GM10266 (cell line): ENCODE data around the gene ERMARD.

Source experiments
- DNase-seq: peaks from one replicate; pipeline ENCODE4 v3.0.0; 2012; ENCODE audit errors: extremely low spot score
- CTCF ChIP-seq: IDR thresholded peaks from 2 replicates; pipeline ENCODE4 v1.5.1; 2012; ENCODE audit warnings: mild to moderate bottlenecking, low read depth; ENCODE audit not compliant: control insufficient read depth, insufficient read depth; ENCODE audit errors: missing control alignments

The ERMARD gene

GRCh38 chr6:169738976-169739529 is 12.4 kb upstream of the ERMARD start:
- no peak for TF ChIP-seq CTCF
- no peak for DNase-seq

- no peak for DNase-seq
- TF ChIP-seq CTCF, result no peak
Observed at GRCh38 chr6:169741344-169741743, 10.1 kb upstream of the ERMARD start.

GRCh38 chr6:169745405-169745804 is 6.0 kb upstream of the ERMARD start:
- no peak for DNase-seq
- TF ChIP-seq CTCF, result no peak

- DNase-seq, result no peak
- no peak for TF ChIP-seq CTCF
Observed at GRCh38 chr6:169746556-169746955, 4.9 kb upstream of the ERMARD start.

GRCh38 chr6:169752074-169752623 is 727 bp downstream of the ERMARD start:
- no peak for TF ChIP-seq CTCF
- DNase-seq, result peak; percentile 29

- DNase-seq, result no peak
- no peak for TF ChIP-seq CTCF
Observed at GRCh38 chr6:169755162-169755561, 3.7 kb downstream of the ERMARD start.

GRCh38 chr6:169763308-169763707 is 11.9 kb downstream of the ERMARD start:
- no peak for TF ChIP-seq CTCF
- DNase-seq, result no peak
